Measurements from ENCODE around the gene ETS1.

DNA sequence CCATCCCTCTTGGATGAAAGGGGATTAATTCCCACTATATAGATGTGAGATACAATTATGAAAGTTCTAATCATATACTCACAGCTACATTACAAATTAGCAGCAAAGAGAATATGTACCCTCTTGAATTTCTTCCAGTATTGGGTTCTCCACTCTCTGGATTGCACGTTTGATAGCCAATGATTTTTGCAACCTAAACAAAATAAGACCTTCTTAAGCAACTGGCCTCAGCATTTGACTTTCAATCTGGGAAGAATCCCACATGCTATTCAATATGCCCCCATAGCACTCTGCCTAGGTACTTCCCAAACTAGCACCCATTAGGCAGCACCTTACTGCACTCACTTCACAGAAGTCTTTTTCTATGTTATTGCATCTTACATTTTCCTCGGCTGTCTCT lies 55.8 kb downstream of the ETS1 start:
- TF ChIP-seq, protein P1, sequence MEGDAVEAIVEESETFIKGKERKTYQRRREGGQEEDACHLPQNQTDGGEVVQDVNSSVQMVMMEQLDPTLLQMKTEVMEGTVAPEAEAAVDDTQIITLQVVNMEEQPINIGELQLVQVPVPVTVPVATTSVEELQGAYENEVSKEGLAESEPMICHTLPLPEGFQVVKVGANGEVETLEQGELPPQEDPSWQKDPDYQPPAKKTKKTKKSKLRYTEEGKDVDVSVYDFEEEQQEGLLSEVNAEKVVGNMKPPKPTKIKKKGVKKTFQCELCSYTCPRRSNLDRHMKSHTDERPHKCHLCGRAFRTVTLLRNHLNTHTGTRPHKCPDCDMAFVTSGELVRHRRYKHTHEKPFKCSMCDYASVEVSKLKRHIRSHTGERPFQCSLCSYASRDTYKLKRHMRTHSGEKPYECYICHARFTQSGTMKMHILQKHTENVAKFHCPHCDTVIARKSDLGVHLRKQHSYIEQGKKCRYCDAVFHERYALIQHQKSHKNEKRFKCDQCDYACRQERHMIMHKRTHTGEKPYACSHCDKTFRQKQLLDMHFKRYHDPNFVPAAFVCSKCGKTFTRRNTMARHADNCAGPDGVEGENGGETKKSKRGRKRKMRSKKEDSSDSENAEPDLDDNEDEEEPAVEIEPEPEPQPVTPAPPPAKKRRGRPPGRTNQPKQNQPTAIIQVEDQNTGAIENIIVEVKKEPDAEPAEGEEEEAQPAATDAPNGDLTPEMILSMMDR (IDR thresholded peaks at IDR 0.05; ENCODE audit: poor library complexity, severe bottlenecking) = no peak
- TF ChIP-seq POLR2AphosphoS5 (IDR thresholded peaks at IDR 0.05) (no peak), EZH2 (IDR thresholded peaks at IDR 0.05; ENCODE audit: borderline replicate concordance, insufficient read depth, low read length, poor library complexity, severe bottlenecking) (no peak), EP300 (conservative IDR thresholded peaks at IDR 0.05; ENCODE audit: poor library complexity, severe bottlenecking) (no peak), MXI1 (conservative IDR thresholded peaks at IDR 0.05; ENCODE audit: poor library complexity, severe bottlenecking) (no peak), SMC3 (conservative IDR thresholded peaks at IDR 0.05; ENCODE audit: poor library complexity) (no peak), RAD21 (conservative IDR thresholded peaks at IDR 0.05) (no peak)
- TF ChIP-seq, protein P2, sequence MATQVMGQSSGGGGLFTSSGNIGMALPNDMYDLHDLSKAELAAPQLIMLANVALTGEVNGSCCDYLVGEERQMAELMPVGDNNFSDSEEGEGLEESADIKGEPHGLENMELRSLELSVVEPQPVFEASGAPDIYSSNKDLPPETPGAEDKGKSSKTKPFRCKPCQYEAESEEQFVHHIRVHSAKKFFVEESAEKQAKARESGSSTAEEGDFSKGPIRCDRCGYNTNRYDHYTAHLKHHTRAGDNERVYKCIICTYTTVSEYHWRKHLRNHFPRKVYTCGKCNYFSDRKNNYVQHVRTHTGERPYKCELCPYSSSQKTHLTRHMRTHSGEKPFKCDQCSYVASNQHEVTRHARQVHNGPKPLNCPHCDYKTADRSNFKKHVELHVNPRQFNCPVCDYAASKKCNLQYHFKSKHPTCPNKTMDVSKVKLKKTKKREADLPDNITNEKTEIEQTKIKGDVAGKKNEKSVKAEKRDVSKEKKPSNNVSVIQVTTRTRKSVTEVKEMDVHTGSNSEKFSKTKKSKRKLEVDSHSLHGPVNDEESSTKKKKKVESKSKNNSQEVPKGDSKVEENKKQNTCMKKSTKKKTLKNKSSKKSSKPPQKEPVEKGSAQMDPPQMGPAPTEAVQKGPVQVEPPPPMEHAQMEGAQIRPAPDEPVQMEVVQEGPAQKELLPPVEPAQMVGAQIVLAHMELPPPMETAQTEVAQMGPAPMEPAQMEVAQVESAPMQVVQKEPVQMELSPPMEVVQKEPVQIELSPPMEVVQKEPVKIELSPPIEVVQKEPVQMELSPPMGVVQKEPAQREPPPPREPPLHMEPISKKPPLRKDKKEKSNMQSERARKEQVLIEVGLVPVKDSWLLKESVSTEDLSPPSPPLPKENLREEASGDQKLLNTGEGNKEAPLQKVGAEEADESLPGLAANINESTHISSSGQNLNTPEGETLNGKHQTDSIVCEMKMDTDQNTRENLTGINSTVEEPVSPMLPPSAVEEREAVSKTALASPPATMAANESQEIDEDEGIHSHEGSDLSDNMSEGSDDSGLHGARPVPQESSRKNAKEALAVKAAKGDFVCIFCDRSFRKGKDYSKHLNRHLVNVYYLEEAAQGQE (IDR thresholded peaks at IDR 0.05; ENCODE audit: borderline replicate concordance) = no peak
